Inferior parietal cortex (tissue), 1 donor: ENCODE results near the gene CARD14.
A peak's percentile ranks its signal among the peaks of the same experiment; 100 is the strongest.
"Not testable (repeated sequence)": the region's sequence is repeated elsewhere in the genome, so short reads cannot be mapped to it uniquely, and the experiment has no call there.

Source experiments
- DNase-seq: peaks from one replicate; pipeline ENCODE4 v3.0.0-alpha.2; 2016; ENCODE audit errors: extremely low spot score

The CARD14 gene

DNA sequence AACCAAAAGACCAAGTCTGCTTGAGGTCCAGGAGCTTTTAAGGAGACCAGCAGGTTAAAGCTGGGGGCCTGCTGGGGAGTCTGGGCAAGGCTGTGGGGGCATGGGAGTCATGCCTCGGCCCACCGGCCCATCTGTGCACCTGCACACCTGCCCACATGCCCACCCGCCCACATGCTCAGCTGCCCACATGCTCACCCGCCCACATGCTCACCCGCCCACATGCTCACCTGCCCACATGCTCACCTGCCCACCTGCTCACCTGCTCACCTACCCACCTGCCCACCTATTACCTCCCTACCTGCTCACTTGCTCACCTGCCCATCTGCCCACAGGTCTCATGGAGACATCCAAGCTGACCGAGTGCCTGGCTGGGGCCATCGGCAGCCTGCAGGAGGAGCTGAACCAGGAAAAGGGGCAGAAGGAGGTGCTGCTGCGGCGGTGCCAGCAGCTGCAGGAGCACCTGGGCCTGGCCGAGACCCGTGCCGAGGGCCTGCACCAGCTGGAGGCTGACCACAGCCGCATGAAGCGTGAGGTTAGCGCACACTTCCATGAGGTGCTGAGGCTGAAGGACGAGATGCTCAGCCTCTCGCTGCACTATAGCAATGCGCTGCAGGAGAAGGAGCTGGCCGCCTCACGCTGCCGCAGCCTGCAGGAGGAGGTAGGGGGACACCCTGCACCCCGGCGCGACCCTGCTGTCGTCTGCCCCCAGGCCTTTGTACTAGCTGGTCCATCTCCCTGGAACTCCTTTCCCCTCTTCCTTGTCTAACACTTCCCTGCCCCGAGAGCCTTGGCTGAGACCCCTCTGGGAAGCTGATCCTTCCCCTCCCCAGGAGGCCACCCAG is 14.0 kb downstream of the CARD14 start:
- DNase-seq = no peak

DNA sequence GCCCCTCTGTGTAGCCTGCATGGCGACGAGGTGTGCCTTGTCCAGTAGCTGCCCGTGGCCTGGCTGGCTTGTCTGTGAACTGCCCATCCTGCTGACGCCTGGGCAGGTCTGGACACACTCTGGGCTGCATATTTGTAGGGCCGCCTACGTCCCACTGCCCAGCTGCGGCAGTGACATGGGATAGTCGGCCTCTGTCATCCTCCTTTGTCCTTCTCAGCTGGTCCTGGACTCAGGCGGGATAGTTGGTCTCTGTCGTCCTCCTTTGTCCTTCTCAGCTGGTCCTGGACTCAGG is 14.5 kb downstream of the CARD14 start:
- no peak for DNase-seq

DNA sequence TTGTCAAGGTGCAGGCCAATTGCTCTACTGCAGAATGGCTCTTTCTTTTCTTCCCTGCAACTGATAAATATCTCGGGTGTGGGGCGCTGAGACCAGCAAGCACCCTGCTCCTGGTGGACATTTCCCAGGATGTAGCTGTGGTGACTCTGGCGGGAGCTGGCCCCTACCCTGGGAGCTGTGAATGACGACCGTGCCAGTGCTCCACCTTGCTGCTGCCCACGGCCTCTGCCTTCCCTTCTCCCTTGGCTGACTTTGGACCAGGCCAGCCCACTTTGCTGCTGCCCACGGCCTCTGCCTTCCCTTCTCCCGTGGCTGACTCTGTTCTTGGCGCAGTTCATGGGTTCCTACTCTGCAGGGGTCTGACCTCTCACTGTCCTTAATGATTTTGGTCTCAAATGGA is 16.1 kb downstream of the CARD14 start:
- no peak for DNase-seq

DNA sequence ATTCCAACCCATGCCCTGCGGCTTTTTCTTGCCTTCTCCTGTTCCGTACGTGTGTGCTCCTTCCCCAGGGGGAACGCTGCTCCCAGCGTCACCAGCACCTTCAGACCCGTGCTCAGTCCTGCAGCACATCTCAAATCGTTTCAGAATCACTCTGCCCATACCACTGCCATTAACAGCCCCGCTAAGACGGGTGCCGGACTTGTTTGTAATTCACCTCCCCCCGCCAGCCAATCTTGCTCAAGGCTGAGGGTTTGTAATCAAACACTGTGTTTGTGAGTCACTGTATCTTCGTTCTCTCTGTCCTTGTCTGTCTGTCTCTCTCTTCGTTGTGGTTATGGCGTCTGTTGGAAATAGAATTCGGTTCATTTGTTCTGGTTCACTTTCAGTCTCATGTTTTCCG is 17.3 kb downstream of the CARD14 start:
- DNase-seq = no peak

DNA sequence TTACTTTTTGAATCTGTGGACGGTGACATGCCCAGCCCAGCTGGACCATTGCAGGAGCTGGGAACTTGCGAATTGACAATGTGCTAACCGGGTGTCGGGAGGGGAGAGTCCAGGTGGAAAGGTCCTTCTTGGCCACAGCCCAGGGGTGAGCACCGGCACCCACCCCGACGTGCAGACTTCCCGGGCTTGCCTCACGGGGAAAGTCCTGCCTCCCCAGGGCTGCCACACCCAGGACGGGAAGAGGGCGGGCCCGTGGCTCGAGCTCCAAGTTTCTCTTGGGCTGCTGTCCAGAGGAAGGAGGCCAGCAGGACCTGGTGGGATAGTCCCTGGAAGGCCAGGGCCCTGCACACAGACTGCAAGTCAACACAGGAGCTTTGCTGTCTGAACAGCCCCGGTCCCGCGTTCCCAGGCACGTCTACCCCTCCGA is 17.7 kb downstream of the CARD14 start:
- no peak for DNase-seq

DNA sequence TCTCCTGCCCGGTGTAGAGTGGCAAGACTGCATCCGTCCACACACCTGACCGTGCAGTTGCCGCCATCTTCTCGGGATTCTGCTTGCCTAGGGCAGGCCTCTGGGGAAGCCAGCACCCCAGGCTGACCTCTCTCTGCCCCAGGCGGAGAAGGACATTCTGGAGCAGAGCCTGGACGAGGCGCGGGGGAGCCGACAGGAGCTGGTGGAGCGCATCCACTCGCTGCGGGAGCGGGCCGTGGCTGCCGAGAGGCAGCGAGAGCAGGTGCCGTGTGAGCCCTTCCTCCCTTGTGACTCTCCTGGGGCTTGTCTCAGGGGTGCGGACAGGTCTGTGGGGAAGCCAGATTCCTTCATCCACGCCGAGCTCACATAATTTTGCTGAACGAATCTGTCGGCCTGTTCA is 19.8 kb downstream of the CARD14 start:
- no peak for DNase-seq

DNA sequence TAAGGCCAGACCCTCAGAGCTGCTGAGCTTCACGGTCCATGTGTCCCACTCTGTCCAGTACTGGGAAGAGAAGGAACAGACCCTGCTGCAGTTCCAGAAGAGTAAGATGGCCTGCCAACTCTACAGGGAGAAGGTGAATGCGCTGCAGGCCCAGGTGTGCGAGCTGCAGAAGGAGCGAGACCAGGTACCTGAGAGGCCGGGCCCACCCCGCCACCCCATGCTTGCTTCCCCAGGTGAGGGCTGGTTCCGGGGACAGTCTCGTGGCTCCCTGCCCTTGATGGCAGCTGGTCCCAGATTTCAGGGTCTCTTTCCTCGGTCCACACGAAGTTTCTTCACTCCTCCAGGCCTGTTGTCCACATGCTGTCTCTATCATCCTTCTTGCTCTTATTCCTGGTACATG is 20.9 kb downstream of the CARD14 start:
- no peak for DNase-seq

DNA sequence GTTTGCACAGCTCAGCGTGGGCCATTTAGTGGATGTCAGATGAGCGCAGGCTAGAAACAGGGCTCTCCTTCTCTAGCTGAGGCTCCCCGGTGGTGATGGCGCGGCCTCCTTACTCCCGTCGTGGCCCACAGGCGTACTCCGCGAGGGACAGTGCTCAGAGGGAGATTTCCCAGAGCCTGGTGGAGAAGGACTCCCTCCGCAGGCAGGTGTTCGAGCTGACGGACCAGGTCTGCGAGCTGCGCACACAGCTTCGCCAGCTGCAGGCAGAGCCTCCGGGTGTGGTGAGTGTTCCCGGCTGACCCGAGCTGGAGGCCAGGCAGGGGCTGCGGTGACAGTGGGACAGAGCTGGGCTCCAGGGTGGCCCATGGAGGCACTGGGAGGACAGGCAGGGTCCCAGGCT is 21.4 kb downstream of the CARD14 start:
- DNase-seq = no peak

DNA sequence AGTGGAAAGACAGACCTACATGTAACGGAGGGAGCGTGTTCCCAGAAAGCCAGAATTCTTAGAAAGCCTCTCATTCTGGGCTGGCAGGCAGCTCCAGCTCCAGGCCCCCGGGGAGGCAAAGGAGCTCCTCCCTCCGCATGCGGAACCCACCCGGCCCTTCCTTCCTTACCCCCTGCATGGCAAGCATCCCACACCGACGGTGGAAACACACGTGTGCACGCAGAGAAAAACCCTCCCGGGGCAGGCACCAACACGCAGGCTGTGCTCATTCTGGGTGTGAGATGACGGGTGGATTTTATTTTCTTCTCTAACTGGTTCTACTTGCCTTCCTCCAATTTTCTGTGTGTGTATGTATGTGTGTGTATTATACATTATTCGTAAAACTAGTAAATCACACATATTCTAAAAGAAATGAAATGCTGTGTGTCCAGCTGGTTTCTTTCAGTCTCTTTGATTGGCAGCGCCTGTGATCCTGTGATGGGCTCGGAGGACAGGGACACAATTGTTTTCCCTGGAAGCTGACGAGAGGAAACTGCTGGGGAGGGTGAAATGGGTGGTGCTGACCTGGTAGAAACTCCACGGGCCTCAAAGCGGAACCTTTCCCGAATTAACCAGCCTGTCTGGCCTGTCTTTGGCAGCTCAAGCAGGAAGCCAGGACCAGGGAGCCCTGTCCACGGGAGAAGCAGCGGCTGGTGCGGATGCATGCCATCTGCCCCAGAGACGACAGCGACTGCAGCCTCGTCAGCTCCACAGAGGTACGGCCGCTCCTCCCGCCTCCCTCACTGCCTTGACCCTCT is 22.2 kb downstream of the CARD14 start:
- peak; percentile 43 for DNase-seq

DNA sequence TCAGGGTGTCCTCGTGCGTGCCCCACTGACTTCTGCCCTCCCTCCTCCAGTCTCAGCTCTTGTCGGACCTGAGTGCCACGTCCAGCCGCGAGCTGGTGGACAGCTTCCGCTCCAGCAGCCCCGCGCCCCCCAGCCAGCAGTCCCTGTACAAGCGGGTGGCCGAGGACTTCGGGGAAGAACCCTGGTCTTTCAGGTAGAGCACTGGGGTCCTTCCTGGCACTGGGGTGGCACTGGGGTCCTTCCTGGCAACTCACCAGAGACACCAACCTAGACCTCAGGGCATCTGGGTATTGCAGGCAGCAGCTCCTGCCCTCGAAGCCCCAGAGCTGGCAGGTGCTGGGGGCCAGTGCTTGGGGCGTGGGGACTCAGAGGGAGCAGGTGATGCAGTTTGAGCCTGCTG is 25.3 kb downstream of the CARD14 start:
- DNase-seq = no peak

DNA sequence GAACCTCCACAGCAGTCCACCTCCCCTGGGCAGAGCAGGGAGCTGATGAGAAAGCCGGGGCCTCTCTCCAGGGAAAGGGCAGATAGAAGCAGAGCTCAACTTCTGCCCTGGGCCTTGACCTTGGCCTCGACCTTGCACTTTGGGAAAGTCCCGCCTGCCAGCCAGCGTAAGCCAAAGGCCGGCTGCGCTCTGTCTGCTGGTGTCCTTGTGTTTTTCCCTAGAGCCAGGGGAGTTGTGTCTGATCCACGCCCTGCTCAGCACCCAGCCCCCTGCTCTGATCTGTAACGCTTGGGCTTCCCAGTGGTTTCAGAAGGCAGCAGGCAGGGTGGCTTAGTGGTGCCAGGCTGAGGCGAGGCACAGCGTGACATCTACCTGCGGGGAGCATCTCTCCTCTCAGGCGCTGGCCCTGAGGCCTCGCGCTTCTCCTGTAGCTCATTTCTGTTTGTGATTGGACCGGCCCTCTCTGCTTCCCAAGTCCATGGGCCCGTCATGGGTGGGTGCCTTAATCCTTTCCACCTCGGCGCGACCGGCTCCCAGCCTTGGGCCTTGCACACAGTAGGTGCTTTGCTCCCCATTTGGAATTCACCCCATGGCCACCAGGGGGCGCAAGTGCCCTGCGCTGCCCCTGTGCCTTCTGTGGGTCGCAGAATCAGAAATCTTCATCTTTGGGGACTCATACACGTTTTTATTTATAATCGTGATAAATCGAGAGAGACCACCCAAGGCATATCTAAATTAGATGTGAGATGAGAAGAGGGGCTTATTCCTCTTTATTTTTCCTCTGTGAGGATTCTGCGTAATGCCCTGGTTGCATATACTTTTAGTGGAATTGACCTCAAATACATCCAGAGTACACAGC is 26.1 kb downstream of the CARD14 start:
- no peak for DNase-seq

DNA sequence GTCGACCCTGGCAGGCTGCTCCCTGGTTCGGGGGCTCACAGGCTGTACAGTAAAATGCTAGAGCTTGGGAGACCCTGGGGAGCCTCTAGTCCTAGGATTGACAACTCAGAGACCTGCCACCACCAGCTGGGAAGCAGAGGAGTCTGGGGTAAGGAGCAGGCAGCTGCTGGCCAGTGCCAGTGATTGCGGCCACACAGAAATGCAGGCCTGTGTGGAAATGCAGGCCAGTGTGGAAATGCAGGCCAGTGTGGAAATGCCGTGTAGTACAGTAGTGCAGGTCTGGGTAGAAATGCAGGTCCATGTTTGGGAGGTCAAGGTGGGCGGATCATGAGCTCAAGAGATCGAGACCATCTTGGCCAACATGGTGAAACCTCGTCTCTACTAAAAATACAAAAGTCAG is 26.8 kb downstream of the CARD14 start:
- no peak for DNase-seq

DNA sequence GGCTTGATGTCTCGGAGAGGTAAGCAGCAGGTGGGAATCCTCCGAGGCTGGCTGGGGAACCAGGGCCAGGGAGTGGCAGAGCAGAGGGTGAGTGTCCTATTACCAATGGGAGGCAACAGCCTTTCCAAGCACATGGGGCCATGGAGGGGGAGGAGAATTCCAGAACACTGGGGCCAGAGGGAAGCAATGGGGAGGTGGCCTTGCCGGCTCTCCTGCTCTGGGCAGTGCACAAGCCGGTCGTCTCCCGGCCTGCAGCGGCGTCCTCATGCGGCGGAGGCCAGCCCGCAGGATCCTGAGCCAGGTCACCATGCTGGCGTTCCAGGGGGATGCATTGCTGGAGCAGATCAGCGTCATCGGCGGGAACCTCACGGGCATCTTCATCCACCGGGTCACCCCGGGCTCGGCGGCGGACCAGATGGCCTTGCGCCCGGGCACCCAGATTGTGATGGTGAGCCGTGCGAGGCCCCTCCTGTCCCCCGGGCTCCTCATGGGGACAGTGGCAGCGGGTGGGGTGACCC is 28.4 kb downstream of the CARD14 start:
- no peak for DNase-seq

DNA sequence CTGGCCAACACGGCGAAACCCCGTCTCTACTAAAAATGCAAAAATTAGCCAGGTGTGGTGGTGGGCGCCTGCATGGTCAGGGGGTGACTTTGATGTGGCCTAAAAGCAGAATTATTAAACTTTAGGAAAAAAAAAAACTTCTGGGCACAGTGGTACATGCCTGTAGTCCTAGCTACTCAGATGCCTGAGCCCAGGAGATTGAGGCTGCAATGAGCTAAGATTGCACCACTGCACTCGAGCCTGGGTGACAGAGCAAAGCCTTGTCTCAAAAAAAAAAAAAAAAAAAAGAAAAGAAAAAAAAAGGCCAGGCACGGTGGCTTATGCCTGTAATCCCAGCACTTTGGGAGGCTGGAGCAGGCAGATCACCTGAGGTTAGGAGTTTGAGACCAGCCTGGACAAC is 29.5 kb downstream of the CARD14 start:
- DNase-seq = not testable (repeated sequence)

DNA sequence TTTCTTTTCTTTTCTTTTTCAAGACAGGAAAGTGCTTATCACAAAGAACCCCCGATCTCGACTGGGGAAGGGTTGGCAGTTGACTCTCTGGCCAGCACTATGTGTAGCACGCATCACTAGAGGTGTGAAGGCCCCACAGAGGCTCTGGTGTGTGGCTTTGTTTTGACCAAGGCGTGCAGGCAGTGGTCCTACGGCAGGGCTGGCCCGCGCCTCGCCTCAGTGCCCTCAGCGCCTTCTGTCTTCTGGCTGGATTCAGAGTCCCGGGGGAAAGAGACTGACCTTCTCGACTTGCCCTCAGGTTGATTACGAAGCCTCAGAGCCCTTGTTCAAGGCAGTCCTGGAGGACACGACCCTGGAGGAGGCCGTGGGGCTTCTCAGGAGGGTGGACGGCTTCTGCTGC is 31.6 kb downstream of the CARD14 start:
- no peak for DNase-seq

DNA sequence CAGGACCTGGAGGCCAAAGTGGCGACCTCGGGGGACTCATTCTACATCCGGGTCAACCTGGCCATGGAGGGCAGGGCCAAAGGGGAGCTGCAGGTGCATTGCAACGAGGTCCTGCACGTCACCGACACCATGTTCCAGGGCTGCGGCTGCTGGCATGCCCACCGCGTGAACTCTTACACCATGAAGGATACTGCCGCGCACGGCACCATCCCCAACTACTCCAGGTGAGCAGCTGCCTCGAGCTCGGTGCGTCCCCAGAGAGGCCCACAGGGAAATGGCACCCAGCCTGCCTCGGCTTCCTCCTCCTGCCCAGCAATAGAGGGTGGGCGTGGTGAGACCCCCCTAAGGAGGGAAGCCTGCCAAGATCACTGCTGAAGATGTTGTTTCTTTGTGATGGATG is 32.4 kb downstream of the CARD14 start:
- no peak for DNase-seq

DNA sequence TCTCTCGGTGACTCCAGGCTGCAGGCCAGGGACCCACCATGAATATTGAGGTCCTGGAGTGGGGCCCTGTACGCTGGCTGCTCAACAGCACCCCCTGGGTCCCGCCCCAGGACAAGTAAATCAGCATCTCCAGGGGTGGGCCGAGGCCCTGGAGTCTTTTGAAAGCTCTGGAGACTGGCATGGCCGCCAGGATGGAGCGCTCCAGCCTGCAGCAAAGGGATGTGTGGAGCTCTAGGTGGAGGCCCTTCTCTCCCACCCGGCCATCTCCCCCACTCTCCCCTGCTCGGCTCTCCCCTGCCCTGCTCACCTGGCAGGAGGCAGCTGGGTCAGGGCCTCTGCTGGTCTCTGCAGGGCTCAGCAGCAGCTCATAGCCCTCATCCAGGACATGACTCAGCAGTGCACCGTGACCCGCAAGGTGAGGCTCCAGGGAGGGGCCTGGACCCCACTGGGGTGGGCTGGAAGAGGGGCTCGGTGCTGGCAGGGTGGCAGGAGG is 33.7 kb downstream of the CARD14 start:
- DNase-seq = no peak

DNA sequence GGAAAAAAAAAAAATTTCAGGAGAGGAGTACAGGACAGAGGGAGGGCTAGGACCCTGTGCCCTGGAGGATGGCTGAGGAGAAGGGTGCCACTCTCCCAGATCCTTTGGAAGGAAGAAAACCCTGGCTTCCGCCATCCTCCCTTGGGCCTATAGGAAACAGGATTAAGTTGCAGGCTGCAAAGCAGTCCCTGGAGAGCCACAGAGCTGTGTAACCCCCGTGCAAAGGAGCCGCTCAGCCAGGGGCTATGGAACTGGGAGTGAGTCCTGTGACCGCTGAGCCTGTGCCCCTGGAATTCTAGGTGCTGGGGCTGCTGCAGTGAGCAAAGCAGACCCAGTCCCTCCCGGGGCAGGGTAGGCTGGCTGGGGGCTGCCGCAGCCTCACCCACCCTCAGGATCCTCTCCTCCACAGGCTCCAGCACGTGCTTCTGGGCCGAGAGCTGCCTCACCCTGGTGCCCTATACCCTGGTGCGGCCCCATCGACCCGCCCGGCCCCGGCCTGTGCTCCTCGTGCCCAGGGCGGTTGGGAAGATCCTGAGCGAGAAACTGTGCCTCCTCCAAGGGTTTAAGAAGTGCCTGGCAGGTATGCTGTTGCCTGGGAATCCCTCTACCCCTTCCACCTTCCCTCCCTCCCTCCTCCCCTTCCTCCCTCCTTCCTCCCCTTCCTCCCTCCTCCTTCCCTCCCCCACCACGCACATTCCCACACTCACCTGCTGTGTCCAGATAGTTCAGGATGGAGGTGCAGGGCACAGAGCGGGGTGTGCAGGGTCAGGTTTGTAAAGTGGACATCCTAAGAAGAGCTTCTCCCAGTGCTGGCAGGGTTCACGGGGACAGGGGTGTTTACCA is 35.0 kb downstream of the CARD14 start:
- no peak for DNase-seq

DNA sequence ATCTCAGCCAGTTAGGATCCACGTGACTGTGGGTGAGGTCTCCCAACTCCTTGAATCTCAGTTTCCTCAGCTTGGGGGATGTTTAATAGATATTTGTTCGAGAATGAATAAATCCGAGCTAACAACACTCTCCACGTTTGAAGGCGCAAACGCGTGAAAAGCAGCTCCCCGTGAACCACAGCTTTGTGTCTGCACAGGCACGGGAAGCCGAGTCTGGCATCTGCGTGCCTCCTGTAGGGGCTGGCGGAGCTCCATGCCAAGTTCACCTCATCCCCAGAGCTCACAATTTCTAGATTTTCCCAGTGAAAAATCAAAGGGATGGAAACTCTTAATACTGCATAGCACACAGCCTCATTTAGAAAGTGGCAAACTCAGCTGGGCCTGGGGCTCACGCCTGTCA is 36.0 kb downstream of the CARD14 start:
- DNase-seq = no peak

DNA sequence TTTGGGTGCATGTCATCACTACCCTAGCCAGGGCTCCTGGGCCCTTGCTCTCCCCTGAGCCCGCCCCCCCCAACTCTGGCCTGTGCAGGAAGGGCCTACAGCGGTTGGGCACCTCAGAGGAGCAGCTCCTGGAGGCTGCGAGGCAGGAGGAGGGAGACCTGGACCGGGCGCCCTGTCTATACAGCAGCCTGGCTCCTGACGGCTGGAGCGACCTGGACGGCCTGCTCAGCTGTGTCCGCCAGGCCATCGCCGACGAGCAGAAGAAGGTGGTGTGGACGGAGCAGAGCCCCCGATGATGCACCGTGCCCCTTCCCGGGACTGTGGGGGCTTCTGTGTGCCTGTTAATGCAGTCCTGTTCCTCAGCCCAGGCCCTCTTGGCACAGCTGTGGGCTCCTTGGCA is 38.2 kb downstream of the CARD14 start:
- DNase-seq = no peak

DNA sequence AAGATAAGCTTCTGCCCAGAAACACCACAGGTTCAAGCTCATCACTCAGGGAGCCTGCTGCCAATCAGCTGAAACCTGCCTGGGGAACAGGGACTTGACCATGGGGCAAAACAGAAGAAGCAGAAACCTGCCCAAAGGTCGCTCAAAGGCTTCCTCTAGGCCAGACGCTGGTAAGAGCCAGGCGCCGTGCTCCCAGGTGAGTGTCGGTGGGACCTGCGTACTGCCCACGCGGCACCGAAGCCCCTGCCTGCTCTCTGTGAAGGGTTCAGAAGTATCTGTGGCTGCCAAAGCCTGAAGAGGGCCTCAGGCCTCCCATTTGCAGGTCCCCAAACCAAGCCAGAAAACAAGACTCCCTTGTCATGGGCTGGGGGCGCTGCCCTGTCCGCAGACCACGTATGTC is 39.9 kb downstream of the CARD14 start:
- DNase-seq = no peak
